ENCODE results near the gene MAML2.

Gene MAML2

DNA sequence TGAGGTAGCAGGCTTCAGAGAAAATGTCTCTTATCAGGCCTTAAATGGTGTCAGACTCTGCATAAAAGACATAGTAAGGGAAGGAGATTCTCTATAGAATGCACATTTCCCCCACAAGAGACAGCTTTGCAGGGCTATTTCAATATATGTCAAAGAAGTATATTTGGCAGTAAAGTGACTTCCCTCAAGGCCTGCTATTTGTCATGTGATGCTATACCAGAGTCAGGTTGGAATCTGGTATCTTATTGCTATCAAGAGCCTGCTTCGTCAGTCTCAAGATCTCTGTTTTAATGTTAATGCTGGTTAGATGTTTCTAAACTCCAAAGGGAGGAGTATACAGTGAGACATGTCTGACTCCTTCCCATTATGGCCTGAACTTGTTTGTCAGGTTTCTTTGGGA lies 378.7 kb downstream of the MAML2 start:
- no peak for DNase-seq (ENCODE audit: low spot score)

DNA sequence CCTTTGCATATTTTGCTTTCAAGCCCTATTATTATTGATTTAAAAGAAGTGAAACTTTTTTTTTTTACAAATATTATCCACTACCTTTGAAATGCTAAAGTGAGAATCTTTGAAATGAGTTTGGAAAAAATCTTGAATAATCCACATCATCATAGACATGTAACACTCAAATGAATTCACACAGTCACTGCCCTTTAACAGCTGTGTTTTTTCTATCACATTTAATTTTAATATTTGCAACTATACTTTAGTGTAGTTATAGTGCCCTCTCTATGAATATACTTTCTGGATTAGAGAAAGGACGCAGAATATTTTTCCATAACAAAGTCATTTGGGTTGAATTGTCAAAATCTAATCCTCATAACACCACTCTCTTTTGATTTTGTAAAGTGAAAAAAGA lies 381.2 kb downstream of the MAML2 start:
- DNase-seq (ENCODE audit: low spot score), result no peak

DNA sequence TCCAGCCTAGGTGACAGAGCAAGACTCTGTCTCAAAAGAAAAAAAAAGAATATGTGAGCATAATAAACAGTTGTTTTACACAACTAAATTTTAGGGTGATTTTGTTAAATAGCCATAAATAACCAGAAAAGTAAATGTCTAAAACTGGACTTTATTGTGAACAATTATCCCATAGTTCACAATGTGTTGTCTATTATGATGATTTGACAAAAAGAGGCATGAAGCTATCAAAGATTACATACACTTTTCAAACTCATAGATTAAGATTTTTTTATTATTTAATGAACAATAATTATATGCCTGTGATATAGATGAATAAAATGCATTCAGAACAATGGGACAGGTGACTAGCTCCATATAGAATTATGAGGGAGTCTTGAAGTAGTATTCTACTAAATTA lies 392.1 kb downstream of the MAML2 start:
- no peak for DNase-seq (ENCODE audit: low spot score)

DNA sequence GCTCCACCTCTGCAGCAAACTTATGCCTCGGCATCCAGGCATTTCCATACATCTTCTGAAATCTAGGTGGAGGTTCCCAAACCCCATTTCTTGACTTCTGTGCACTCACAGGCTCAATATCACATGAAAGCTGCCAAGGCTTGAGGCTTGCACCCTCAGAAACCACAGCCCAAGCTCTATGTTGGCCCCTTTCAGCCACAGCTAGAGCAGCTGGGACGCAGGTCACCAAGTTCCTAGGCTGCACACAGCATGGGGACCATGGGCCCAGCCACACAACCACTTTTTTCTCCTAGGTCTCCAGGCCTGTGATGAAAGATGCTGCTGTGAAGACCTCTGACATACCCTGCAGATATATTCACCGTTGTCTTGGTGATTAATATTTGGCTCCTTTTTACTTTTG lies 394.4 kb downstream of the MAML2 start:
- DNase-seq (ENCODE audit: low spot score), result no peak

DNA sequence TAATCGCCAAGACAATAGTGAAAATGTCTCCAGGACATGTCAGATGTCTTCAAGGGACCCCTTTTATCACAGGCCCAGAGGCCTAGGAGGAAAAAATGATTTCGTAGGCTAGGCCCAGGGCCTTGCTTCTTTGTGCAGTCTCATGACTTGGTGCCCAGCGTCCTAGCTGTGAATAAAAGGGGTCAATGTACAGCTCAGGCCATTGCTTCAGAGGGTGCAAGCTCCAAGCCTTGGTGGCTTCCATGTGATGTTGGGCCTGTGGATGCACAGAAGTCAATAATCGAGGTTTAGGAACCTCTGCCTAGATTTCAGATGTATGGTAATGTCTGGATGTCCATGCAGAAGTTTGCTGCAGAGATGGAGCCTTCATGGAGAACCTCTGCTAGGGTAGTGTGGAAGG lies 398.4 kb downstream of the MAML2 start:
- no peak for DNase-seq (ENCODE audit: low spot score)

DNA sequence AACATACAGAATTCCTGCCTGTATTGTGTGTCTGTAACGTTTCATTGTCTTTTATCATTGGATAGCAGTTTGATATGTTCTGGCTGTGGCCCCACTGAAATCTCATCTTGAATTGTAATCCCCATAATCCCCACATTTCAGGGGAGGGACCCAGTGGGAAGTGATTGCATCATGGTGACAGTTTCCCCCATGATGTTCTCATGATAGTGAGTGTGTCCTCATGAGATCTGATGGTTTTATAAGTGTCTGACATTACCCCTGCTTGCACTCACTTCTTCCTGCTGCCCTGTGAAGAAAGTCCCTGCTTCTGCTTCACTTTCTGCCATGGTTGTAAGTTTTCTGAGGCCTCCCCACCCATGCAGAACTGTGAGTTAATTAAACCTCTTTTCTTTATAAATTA lies 399.4 kb downstream of the MAML2 start:
- no peak for DNase-seq (ENCODE audit: low spot score)

DNA sequence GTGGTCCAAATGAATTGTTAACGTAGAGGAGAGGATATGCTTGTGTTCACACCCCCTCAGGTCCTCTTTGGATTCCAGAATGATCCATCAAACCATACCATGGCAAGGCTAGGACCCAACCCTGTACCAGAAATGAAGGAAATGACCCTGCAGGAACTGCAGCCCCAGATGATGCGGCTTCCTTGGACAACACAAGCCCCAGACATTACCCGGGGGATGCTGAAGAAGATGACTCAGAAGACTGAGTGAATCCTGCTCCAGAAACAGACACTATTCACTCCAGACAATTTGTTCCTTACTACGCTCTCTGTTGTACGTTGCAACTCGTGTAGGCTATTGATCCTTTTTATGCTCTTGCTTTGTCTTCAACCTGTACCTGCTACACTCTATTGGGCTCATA lies 403.9 kb downstream of the MAML2 start:
- DNase-seq (ENCODE audit: low spot score), result no peak

DNA sequence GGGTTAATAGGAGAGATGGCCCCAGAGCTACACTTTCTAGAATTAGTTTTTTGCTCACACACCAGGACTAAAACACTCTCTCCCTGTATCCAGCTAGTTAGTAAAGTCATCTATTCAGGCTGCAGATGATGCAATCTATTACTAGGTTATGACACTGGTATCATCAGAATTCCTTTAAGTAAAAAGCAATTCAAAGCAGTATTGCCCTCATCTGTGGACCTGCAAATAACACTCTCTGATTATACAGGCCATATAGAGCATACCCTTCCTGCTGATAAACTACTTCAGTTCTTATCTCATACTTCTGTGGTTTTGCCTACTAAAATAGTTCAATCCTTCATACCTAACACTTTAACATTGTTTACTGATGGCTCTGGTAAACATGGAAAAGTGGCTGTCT lies 405.6 kb downstream of the MAML2 start:
- no peak for DNase-seq (ENCODE audit: low spot score)

DNA sequence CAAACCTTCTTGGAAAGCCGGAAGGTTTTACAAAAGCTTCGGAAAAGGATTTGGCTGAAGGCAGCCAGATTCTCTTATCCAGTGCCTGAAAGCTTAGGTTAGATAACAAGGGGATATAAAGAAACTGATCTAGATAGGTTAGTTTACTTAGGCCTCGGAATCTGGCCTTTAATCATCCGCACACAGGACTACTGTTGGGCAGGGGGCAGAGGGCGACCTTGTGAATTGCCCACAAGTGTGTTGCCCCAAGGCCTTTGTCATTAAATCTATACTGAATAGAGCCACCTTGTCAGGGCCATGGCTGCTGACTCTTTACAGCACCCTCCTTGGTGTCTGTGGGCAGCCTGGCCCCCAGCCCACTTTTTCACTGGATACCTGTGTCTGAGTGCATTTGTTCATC lies 409.4 kb downstream of the MAML2 start:
- no peak for DNase-seq (ENCODE audit: low spot score)

DNA sequence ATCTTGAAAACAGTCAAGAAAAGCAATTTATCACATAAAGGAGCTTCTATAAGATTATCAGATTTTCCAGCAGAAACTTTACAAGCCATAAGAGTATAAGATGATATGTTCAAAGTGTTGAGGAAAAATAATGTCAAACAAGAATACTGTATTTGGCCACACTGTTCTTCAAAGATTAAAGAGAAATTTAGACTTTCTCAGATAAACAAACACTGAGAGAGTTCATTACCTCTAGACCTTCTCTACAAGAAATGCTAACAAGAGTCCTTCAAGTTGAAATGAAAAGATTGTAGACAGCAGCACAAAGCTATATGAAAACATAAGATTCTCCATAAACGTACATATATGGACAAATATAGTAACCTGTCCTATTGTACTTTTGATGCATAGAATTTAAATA lies 411.1 kb downstream of the MAML2 start:
- no peak for DNase-seq (ENCODE audit: low spot score)

DNA sequence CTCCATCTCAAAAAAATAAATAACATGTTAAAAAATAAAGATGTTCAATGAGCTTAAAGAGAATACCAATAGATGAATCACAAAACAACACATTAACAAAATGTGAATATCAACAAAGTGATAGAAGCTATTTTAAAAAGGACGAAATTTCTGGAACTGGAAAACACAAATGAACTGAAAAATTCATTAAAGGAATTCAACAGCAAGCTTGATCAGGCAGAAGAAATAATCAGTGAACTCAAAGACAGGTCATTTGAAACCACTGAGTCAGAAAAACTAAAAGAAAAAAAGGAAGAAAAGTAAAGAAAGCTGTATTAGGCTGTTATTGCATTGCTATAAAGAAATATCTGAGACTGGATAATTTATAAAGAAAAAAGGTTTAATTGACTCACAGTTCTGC lies 412.0 kb downstream of the MAML2 start:
- DNase-seq (ENCODE audit: low spot score), result no peak

DNA sequence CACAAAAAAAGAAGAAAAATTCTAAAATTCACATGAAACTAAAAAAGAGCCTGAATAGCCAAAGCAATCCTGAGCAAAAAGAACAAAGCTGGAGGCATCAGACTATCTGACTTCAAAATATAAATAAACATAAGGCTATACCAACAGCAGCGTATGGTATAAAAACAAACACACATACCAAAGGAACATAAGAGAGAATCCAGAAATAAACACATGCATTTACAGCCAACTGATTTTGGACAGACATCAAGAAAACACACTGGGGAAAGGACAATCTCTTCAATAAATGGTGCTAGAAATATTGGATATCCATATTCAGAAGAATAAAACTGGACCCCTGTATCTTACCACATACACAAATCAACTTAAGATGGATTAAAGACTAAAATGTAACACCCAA lies 416.3 kb downstream of the MAML2 start:
- DNase-seq (ENCODE audit: low spot score), result no peak

Data from RKO (cell line).